Esophagus squamous epithelium (tissue), 4 donors: ENCODE results near the gene SLC26A3.

Experiments
- POLR2A ChIP-seq, 4 donors: fragments of 450-650 bp; IDR thresholded peaks; one replicate each; pipeline ENCODE4 v1.6.1; 2017; ENCODE audit warnings: antibody characterized with exemption in 4 of 4, mild to moderate bottlenecking in 4 of 4, moderate library complexity in 3 of 4
- TF ChIP-seq, protein P1 (sequence below), 6 experiments: fragments of 450-650 bp in 4 of 6; fragments of 200-600 bp in 2 of 6; sonication (generic) in 2 of 6; IDR thresholded peaks; one replicate each; pipeline ENCODE4 v1.5.1; 2016 to 2019; ENCODE audit warnings: antibody characterized with exemption in 6 of 6, mild to moderate bottlenecking in 4 of 6, moderate library complexity in 4 of 6

DNA sequence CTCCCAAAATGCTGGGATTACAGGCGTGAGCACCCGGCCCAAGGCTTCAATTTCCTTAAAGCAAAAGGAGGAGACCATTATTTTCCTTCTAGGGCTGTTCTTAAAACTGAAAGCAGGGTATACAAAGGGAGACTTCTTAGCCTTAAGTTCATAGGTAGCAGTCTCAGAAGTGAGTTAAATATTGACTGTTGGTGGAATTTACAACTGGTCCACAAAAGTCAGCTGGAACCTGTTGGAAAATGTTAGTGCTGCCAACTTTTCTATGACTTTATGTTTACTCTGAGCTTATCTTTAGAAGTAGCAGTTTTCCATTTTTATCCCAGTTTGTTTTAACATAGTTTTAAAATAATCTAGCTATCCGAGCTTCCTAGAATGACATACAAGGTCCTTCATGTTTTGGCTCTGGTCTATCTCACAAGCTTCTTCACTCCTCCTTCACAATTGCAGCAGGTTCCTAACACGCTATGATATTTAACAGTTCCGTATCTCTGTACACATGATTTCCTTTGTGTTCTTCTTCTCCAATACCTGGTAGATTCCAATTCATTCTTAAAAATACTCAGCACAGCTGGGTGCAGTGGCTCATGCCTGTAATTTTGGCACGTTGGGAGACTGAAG is 3.3 kb downstream of the SLC26A3 start:
- TF ChIP-seq, protein P1, sequence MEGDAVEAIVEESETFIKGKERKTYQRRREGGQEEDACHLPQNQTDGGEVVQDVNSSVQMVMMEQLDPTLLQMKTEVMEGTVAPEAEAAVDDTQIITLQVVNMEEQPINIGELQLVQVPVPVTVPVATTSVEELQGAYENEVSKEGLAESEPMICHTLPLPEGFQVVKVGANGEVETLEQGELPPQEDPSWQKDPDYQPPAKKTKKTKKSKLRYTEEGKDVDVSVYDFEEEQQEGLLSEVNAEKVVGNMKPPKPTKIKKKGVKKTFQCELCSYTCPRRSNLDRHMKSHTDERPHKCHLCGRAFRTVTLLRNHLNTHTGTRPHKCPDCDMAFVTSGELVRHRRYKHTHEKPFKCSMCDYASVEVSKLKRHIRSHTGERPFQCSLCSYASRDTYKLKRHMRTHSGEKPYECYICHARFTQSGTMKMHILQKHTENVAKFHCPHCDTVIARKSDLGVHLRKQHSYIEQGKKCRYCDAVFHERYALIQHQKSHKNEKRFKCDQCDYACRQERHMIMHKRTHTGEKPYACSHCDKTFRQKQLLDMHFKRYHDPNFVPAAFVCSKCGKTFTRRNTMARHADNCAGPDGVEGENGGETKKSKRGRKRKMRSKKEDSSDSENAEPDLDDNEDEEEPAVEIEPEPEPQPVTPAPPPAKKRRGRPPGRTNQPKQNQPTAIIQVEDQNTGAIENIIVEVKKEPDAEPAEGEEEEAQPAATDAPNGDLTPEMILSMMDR (IDR thresholded peaks at IDR 0.05): no peak
- TF ChIP-seq POLR2A (IDR thresholded peaks at IDR 0.05): no peak
